HG03108 (cell line): ENCODE results near the gene CCDC120.
A peak's percentile ranks its signal among the peaks of the same experiment; 100 is the strongest.

Source experiments
- ATAC-seq: cut with Tn5 transposase; IDR thresholded peaks from one replicate; pipeline ENCODE4 v1.9.1; 2021; ENCODE audit warnings: moderate library complexity; ENCODE audit not compliant: unreplicated experiment

CCDC120 gene

DNA sequence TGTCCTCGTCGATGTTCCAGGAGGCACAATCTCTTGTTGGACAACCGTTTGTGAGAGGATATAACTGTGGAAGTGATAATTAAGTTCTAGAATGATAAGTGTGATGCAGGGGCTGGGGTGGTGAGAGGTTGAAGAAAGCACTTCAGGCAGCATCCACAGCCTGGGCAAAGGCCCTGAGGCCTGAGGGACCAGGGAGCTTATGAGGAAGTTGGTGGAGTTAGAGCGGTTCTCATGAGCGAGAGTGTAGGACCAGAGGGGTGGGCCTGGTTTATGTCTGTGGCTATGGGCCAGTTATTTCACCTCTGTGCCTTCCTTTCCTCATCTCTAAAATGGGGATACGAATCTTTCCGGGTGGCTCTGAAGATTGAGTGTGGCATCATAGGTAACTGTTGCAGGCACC, 2.7 kb downstream of the CCDC120 start:
- ATAC-seq, result no peak

DNA sequence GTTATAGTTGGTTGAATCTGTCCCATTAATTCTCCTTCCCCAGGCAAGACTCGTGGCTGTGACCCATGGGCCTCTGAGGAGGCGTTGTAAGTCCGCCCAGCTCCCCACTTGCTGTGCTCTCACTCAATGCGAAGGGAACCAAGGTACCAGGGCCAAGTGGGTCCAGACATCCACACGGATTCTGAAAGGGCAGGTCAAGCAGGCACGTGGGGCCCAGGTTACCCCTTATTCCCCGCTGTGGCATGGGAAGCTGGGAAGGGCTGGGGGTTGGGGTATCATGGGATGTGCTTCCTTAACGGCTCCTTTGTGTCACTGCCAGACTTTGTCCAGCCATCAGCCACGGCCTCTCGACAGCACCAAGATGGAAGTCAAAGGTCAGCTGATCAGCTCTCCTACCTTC, 3.1 kb downstream of the CCDC120 start:
- ATAC-seq, result no peak

DNA sequence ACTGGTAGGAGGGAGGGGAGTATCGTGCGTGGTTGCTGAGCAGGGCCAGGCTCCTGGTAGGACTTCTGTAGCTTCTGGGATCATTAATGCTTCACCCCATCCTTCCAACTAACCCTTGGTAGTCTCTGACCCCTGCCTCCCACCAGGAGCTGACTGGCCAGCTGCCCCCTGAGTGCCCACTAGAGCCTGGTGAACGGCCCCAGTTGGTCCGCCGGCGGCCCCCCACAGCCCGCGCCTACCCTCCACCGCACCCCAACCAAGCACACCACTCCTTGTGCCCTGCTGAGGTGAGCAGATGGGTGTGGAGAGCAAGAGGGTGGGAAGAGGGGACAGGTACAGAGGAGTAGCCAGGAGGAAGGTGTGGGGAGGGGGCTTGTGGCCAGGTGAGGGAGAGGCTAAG, 4.9 kb downstream of the CCDC120 start:
- no peak for ATAC-seq

DNA sequence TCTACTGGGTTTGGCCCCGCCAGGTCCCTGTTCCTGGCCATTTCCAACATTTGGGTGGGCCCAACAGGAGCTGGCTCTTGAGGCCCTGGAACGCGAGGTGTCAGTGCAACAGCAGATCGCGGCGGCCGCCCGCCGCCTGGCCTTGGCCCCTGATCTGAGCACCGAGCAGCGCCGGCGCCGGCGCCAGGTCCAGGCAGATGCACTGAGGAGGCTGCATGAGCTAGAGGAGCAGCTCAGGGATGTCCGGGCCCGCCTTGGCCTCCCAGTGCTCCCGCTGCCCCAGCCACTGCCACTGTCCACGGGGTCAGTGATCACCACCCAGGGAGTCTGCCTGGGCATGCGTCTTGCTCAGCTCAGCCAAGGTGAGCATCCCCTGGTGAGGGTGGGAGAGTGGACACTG, 5.5 kb downstream of the CCDC120 start:
- ATAC-seq, result no peak

DNA sequence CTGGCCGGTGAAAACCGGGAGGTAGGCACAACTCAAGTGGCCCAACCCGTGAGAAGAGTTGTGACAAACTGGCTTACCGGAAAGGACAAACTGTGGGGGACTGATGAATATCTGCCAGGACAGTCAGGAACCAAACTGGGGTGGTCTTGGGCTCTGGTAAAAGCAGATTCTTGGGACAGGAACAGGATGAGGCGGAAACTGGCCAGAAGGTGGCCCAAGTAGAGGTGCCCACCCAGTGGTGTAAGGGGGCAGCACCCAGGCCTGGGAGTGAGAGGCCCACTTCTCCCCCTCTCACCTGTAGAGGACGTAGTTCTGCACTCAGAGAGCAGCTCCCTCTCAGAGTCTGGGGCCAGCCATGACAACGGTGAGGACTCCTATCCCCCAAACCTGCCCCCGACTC, 5.9 kb downstream of the CCDC120 start:
- no peak for ATAC-seq

DNA sequence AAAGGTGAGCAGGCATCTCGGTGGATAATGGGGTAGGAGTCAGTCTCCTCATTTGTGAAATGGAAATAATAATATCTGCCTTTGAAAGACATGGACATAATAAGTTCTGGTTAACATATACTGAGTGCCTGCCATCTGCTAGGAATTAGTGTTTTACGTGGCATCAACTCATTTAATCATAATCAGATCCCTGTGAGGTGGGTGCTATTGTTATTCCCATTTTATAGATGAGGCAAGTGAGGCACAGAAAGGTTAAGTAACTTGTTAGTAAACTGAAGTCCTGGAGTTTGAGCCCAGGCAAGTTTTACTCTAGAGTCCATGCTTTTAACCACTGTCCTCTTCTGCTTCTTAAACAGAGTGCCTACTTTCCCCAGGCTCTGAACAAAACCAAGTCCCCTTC, 7.5 kb downstream of the CCDC120 start:
- ATAC-seq, result no peak

DNA sequence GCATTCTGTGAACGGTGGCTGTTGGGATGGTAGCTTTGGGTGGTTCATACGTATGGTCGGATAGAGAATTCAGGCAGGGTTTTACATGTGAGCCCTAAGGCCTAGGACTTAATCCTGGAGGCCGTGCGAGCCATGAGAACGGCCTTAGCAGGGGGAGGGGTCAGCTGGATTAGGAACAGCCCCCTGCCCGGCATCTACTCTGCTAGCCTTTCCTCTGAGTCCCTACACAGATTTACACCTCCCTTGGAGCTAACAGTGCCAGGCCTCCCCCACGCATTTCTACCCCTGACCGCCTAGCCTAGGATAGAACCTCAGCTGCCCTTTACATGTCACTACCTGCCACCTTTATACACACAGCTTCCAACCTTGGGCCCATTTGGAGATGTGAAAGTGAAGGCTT, 7.9 kb downstream of the CCDC120 start:
- no peak for ATAC-seq

DNA sequence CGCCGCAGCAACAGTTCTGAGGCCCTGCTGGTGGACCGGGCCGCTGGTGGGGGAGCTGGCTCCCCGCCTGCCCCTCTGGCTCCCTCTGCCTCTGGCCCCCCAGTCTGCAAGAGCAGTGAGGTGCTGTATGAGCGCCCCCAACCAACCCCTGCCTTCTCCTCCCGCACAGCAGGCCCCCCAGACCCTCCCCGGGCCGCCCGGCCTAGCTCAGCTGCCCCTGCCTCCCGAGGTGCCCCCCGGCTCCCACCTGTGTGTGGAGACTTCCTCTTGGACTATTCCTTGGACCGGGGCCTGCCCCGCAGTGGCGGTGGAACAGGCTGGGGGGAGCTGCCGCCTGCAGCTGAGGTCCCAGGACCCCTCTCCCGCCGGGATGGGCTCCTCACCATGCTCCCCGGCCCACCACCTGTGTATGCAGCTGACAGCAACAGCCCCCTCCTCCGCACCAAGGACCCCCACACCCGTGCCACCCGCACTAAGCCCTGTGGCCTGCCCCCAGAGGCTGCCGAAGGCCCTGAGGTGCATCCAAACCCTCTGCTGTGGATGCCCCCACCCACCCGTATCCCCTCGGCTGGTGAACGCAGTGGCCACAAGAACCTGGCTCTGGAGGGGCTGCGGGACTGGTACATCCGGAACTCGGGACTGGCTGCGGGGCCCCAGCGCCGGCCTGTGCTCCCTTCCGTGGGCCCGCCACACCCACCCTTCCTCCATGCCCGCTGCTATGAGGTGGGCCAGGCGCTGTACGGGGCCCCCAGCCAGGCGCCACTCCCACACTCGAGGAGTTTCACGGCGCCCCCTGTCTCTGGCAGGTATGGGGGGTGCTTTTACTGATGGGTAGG, 8.7 kb downstream of the CCDC120 start:
- no peak for ATAC-seq

DNA sequence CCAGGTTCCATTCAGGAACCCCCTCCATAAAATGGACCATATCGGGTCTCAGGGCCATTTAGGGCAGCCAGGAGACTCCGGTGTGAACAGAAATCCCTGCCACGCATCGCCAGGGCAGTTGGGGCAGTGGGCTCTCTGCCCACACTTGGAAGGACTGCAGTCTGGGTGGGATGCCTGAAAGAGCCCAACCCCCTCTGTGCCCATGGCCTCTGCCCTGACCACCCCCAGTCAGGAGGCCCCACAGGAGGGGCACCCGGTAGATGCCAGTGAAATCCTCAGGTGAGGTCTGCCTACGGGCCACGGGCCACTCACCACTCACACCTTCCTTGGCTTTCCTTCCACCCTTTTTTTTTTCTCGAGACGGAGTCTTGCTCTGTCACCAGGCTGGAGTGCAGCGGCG, 10.2 kb downstream of the CCDC120 start:
- ATAC-seq, result no peak

DNA sequence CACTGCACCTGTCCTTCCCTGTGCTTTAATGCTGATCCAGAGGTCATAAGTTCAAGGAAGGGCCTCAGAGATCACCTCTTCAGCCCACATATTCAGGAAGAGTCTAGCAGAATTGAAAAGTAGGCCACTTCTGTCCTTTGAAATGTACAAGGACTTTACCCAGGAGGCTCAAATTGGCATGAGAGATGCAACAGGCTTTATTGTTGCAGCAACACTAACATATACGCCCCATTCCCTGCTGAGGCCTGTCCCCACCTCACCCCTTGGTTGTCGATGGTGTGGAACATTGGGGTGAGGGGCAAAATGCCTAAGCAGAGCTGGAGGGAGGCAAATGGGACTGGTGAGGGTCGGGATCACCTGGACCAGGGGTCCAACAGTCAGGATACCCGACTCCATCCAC, 12.2 kb downstream of the CCDC120 start:
- no peak for ATAC-seq

DNA sequence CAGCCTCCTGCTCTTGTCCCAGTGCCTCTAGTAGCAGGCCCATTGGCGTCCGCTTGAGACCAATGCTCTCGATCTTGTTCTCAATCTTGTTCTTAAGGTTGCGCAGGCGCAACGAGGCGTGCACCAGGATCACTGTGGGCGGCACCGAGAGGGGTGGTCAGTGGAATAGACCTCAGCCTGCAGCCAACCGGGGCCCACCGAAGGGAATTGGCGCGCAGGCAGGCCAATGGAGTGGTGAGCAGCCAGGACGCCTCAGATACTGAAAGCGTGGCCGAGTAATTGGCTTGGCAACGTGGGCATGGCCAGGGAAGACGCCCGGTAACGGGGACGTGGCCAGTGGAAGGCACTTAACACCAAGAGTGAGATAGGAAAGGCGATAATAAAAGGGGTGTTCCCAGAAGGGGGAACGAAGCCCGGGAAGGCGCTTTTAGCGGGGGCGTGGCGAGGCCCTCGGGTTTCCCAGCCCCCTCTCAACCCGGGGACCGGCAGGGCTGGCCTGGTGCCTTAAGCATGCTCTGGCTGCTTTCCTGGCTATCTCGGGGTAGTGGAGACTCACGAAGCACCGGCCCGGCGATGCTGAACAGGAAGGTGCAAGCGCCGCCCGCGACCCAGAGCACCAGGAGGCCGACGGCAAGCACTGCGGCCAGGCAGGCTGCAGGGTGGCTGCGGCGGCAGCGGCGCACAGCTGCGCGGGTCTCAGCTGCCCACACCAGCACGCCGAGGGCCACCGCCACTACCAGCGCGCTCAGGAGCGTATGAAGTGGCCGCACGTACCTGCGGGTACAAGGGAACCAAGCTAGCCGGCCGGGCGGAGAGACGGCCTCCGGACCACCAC, 13.3 kb downstream of the CCDC120 start:
- no peak for ATAC-seq

DNA sequence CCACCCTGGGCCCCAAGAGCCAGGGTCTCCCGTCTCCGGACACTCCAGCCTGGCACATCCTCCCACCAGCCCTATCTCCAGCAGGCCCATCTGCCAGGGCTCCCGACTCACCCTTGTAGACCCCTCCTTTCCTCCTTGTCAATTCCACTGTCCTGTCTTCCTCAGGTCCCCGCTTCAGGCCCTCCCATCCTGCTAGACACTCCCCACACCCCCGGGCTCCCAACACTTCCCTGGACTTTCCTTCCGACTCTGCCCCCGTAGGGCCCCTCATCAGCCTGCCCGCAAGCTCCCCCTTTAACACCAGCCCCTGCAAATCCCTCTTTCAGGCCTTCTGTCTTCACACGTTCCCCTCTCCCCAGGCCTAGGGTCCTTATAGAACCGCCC, 13.9 kb downstream of the CCDC120 start:
- no peak for ATAC-seq

DNA sequence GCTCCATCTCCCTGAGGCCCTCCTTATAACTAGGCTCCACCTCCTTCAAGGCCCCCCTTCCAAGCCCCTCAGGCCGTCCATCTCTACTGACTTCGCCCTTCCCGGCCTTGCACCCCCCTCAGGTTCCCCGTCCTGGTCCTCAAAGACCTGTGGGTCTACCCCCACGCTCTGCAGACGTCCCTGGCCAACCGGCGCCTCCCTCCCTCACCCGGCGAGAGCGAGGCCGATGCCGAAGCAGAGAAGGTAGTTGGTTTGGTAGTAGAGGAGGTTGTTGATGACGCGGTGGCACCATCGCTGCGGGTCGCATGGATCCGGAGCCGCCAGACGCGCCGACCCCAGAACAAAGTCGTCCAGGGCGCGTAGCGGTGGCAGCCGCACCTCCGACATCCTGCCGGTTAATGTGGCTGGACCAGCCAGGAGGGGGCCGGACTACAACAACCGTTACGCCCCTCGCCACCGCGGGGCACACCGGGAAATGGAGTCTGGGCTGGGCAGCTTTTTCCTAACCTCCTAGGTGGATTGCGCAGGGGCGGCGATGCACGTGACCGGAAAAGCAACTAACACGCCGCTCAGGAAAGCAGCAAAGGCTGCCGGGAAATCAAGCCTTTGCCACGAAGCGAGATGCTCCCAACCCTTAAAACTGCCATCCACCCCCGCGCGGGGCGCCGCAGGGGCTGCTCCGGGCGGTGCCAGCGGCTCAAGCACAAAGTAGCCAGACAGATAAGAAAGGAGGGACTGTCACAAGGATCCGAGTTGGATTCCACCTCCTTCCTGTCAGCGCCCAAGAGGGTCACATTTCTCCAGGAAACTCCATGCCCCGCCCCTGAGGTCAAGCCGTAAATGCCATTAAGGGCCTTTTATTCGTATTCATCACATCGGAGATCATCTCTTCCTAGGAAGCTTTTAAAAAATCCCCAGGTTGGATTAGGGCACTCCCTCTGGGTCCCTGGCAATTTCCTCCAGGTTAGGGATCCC, 15.1 kb downstream of the CCDC120 start, which contains the start of gene PRAF2:
PRAF2 (minus strand) TSS at position 402 of the 975 bp plus-strand sequence; CDS start at position 387, 15 bp downstream.
- peak; percentile 78 for ATAC-seq

DNA sequence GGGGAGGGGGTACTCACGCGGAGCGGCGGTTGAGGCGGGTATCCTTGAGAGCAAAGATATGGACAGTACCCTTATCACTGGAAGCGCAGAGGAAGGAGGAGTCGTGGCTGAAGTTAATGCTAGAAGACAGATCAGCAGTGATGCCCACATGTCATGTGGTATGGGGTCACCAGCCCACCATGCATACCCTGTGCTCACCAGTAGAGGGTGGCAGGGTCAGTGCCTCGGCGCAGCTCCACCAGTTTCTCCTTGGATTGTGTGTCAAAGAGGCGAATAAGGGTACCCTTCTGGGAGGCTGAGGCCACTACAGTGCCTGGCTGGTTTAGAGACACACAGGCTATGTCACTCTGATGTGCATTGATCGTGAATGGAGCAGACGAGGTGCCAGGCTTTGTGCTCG, 16.5 kb downstream of the CCDC120 start:
- no peak for ATAC-seq

DNA sequence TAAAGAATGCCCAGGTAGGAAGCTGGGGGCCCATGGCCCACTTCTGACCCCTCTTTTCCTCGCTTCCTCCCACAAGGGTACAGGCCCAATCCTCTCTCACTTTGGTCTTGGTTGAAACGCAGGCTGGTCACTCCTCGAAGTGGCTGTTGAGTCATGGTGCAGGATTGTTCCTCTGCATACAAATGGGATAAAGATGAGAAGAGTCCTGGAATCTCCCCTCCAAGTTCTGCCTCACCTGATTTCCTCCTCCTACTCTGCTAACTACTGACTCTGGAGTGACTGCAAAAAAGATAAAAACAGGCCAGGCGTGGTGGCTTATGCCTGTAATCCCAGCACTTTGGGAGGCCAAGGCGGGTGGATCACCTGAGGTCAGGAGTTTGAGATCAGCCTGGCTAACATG, 19.1 kb downstream of the CCDC120 start:
- no peak for ATAC-seq

DNA sequence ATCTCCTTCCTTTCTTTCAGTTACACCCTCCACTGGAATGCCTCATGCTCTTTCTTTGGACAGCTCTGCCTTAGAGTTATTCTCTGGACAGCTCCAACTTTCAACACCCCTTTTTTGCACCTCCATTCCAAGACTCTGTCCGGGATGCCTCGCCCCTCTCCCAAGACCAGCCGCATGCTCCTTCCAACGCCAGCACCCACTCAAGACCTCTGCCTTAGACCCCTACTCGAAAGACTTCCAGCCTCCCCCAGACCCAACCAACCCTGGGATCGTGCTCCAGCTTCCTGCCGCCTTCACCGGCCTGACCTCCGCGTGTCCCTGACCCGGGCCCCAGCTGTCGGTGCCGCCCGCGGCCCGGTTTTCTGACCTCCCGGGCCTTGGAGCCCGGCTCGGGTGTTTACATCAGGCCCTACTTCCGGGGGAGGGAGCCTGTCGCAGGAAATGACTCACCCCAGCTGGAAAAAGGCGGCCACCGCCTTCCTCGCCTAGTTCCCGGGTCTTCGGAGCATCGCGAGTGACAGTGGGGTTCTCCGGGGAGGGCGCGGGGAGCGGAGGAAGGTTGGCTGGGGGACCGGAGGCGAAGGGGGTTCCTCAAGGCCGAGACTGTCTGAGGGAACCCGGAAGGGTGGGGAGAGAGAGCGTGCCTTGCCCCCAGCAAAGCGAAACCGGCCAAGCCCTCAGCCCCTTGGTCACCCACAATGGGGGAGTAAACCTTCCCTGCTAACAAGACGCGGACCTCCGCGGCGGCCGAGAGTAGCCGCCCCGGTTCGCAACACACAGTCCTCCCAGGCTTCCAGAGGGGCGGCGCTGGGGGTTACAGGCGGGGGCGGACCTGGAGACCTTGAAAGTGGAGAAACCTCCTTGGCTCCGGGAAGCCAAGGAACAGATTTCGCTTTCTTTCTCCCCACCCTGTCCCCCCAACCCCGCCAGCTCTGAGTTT, 21.0 kb downstream of the CCDC120 start, which contains the start of gene WDR45:
WDR45 (minus strand) TSS at position 399 of the 940 bp plus-strand sequence. CDS start 1,792 bp downstream, outside the sequence.
- peak; percentile 69 for ATAC-seq

DNA sequence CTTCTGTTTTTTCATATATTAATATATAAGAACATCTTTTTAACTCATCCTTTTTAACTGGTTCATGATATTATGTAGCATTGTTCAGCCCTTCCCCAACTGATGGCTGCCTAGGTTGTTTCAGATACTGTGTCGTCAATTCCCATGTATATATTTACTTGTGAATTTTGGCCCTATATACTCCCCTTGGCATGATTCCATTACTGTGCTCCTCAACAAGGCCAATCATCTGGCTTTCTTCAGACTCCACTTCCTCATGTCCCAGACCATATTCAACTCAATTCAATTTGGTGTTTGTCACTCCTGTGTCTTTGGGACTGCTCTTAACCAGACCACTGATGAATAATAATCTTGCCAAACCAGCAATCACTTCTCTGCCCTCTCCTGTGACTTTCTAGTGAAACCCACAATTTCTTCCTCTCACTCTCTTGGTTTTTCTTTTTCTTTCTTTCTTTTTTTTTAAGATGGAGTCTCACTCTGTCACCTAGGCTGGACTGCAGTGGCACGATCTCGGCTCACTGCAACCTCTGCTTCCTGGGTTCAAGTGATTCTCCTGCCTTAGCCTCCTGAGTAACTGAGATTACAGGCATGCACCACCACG, 23.6 kb downstream of the CCDC120 start:
- no peak for ATAC-seq

DNA sequence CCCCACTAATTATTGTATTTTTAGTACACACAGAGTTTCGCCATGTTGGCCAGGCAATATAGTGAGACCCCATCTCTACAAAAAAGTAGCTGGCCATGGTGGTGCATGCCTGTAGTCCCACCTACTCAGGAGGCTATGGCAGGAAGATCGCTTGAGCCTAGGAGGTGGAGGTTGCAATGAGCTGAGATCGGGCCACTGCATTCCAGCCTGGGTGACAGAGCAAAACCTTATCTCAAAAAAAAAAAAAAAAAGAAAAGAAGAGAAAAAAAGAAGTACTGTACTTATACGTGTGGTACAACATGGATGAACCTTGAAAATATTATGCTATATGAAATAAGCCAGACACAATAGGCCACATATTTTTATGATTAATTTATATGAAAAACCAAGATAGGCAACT, 30.8 kb downstream of the CCDC120 start:
- ATAC-seq, result no peak

DNA sequence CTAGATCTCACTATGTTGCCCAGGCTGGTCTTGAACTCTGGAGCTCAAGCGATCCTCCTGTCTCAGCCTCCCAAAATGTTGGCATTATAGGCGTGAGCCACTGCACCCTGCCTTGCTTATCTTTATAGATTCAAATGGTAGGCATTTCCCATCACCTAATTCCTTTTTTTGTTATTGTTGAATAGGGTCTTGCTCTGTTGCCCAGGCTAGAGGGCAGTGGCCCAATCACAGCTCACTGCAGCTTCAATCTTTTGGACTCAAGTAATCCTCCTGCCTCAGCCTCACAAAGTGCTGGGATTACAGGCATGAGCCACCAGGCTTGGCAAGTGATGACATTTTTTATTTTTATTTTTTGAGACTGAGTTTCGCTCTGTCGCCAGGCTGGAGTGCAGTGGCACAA, 37.6 kb downstream of the CCDC120 start:
- ATAC-seq, result no peak
